GM19025 (cell line): Measurements from ENCODE around the gene TMEM80.
"Not testable (repeated sequence)": the region's sequence is repeated elsewhere in the genome, so short reads cannot be mapped to it uniquely, and the experiment has no call there.

ENCODE experiments used
- ATAC-seq: cut with Tn5 transposase; IDR thresholded peaks from one replicate; pipeline ENCODE4 v1.9.1; 2021; ENCODE audit warnings: mild to moderate bottlenecking, low read depth, moderate library complexity; ENCODE audit not compliant: unreplicated experiment

TMEM80 gene

DNA sequence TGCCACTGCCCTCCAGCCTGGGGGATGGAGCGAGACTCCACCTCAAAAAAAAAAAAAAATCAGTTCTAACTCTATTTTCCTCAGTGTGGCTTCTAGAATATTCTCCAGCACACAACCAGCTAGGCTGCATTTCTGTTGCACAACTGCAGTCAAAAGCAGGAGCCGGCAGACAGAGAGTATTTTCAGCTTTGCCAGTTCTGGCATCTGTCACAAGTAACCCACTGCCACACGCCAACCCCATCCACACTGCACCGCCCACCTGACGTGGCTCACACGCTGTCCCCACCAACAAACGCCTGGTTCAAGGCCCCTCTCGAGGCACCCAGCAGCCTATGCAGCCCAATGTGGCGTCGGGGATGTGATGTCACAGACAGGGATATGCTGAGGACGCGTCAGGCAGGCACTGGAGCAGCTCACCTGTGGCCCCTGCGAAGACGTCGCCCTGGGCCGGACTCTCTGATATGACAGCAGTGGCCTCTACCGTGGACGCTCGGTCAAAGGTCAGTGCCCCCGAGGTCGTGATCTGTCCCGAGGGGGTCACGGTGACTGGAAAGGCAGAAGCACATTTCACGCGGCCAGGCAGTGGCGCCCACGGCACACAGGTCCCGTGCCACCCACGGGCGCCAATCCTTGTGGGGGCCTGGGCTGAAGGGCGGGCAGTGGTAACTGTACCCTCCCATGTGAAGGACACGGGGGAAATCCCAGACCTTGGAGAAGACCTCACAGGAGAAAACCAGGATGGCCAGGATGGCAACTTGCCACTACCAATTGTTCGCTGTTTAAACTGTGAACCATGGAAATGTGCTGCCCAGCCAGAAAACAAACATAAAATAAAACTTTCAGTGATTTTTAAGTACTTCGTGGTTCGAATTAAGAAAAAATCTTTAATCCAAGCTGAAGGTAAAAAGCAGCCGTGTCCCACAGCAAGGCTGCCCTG is 16.1 kb upstream of the TMEM80 start:
- no peak for ATAC-seq

GRCh38 chr11:680476-680875 is 15.1 kb upstream of the TMEM80 start:
- no peak for ATAC-seq

DNA sequence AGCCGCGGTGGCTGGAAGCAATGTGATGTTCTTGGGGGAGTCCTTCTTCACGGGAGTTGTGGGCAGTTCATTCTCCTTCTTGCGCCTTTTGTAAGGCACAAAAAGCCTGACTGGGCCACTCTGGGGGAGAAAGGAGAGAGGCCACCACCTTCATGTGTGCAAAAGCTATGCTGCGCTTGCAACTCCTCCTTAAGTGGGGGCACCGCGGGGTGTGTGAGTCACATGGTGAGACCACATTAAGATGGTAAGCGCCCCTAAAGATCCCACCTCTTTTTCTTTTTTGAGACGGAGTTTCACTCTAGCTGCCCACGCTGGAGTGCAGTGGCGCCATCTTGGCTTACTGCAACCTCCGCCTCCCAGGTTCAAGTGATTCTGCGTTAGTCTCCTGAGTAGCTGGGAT is 14.6 kb upstream of the TMEM80 start:
- ATAC-seq = no peak

DNA sequence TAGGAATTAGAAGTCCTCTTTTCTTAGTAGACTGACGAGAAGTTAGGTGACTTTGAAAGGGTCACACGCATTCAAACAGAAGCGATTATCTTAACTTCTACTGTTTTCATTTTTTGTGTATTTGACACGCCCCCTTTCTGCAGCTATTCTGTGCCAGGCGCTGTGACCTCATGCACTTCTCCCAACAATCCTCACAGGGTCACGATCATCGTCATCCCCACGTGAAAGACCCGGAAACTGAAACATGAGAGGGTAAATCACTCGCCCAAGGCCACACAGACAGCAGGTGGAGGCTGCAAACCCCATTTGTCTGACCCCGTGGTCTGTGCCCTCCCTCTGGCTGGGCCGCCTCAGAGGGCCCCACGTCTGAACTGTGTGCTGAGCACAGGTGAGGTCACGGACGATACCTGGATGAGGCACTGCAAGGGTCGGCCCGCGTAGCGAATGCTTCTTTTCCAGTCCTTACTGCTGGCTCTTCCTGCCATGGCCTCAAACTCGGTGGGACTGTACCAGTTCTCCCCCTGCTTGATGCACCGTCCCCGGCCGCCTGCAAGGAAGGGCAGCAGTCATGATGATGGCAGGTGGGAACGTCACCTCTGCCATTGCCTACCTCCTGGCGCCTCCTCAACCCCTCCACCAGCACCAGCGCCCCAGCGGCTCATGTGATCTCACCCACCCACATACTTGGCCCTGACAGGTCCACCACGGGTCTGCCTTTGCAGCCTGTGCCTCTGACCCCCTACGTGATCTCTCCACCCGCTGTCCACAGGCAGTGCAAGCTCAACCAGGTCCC is 9.0 kb upstream of the TMEM80 start:
- no peak for ATAC-seq

DNA sequence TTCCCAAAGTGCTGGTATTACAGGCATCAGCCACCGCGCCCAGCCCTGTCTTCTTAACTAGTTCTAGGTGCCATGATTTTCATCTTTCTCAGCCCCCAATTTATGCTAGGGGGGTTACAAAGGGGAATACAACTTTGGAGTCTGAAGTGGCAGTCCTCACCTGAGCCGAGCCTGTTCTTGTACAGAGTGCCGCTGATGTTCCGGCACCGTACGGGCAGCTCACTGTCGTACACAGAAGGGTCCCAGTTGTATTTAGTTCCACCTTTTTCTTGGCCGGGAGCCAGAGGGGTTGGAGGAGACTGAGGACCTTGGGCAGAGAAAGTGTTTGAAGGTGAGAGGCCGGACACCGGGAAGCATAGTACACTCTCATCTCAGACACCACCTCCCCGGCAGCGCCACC is 7.9 kb upstream of the TMEM80 start:
- no peak for ATAC-seq

GRCh38 chr11:688681-689080 is 6.9 kb upstream of the TMEM80 start:
- ATAC-seq = no peak

DNA sequence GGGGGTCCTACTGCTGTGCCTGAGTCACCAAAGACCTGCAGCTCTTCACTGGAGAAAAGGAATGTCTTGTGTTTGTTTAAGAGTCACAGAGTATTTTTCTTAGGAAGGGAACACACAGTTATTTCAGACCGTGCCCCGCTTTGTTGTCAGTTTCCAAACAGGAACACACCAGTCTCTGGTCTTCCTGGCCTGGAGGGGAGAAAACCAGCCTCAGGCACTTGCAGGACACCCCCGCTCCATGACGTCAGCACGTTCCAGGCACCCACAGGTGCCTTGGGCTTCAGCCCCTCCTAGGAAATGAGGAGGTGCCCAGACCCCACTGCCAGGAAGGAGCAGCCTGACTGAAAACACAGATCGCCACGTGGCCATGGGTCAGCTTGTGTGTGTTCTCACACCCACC is 6.0 kb upstream of the TMEM80 start:
- no peak for ATAC-seq

DNA sequence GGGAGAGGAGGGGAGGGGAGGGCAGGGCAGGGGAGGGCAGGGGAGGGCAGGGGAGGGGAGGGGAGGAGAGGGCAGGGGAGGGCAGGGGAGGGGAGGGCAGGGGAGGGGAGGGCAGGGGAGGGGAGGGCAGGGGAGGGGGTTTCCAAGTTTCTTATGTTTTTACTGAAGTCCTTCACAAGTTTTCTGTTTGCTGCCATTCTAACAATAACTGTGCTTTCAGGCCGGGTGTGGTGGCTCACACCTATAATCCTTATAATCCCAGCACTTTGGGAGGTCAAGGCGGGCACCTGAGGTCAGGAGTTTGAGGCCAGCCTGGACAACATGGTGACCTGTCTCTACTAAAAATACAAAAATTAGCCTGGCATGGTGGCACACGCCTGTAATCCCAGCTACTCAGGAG is 5.4 kb upstream of the TMEM80 start:
- ATAC-seq = not testable (repeated sequence)

DNA sequence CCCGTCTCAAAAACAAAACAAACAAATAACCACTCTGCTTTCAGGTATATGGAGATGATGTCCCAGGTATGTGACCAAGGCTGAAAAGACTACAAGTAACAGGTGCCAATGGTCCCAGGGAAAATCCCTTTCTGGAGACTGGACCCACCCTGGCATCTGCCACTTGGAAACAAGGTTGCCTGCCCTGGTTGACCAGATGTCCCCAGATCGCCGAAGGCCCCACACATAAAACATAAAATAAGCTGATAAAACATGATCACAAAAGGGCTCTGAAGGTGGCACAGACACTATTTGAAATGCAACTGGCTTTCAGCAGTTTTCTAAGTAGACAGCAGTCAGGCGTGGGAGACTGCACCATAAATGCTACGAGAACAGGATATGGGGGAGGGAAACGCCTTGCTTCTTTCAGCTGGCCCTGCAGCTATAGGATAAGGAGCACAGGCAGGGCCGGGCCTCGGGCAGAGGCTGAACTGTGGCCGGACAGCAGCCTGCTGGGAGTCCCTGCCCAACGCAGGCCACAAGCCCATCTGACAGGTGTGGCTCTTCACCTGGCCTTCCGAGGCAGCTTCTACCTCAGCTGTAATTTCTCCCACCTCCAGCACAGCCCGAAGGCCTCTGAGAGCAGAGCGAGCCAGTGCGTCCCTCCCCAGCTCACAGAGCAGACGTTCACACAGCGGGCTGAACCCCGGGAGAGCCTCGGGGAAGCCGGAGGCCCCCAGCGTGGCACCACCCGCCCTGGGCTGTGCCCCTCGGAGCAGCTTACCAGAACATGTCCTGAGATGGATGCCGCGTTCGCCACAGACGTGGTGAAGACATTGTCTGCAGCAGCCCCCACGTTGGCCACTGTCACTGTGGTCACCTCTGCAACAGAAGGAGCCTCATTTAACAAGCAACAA is 4.6 kb upstream of the TMEM80 start:
- ATAC-seq = no peak

DNA sequence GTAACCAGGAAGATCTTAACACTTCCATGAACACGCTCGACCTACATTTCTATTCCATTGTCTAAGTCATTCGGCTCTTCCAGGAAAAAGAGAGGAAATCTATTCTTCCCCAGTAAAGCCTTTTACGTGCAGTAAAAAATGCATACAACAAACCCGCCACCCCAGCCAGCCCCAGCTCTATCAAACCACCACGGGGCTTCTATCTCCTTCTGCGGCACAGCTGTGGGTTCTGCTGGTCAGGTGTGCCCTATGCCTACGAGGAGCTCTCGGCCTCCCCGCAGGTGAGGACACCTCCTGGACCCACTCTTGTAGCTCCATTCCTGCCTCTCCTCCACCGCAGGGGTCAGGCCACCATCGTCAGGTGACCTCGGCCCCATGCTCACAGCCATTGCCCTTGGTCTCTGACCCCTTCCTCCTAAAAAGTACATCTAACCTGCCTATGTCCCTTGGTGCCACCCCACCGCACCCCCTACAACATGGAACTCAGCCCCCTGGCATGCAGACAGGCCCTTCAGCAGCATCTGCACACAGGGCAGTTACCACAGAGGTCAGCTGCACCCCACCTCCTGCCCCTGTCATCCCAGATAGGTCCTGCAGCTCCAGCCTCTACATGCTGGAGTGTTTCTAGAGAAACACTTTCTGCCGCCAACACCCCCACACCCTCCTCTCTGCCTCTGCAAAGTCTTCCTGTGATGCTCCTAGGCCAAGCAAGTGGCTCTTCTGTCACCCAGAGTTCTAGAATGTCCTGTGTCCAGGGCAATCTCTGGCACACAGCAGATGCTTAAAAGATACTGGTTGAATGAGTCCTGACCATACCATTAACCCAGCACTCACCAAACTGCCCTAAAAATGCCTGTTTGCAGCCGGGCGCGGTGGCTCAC is 3.7 kb upstream of the TMEM80 start:
- ATAC-seq = no peak

- no peak for ATAC-seq
These were observed 2.7 kb upstream of the TMEM80 start for GRCh38 chr11:692824-693414.

- ATAC-seq = no peak
These were observed 2.2 kb upstream of the TMEM80 start for GRCh38 chr11:693415-693831.

- ATAC-seq = no peak
These were observed 1.6 kb upstream of the TMEM80 start for GRCh38 chr11:693887-694562.

DNA sequence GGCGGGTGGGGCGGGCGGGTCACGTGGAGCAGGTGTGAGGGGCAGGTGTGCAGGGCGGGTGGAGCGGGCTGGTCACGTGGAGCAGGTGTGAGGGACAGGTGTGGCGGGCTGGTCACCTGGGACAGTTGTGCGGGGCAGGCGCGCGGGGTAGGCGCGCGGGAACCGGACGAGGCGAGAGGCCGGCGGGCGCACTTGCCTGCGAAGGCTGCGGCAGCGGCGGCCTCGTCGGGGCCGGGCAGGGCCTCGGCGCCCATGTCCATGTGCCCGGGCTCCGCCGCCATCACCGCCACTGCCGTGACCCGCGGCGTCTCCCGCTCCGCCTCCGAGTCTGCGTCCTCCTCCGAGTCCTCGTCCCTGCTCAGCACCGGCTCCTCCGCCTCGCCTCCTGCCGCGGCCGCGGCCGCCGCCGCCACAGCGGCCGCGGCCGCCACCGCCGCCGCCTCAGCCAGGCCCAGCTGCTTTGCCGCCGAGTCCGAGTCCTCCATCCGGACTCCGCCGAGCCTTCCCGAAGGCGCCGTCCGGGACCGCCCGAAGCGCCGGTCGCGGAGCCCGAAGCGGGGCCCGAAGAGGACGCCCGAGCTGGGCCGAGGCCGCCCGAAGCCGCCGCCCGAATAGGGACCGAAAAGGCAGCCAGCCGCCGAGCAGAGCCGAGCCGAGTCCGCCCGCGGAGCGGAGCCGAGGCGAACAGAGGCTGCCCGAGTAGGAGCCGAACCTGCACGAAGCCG is 891 bp upstream of the TMEM80 start, which contains the start of gene DEAF1:
Gene DEAF1 (minus strand): TSS at position 660 of the 725 bp plus-strand sequence. CDS start 175 bp downstream, at position 485.
- peak; percentile 76 for ATAC-seq

DNA sequence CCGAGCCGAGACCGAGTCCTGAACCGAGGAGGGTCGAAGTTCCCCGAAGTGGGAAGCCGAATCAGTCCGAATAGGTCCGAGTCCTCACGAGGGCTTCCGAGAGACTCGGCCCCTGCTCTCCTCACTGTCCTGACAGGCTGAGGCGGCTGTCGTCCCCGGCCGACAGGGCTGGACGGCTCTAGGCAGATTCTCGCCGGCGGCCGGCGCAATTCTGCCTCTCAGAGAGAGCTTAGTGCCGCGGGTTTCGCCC is 403 bp upstream of the TMEM80 start:
- ATAC-seq = no peak

DNA sequence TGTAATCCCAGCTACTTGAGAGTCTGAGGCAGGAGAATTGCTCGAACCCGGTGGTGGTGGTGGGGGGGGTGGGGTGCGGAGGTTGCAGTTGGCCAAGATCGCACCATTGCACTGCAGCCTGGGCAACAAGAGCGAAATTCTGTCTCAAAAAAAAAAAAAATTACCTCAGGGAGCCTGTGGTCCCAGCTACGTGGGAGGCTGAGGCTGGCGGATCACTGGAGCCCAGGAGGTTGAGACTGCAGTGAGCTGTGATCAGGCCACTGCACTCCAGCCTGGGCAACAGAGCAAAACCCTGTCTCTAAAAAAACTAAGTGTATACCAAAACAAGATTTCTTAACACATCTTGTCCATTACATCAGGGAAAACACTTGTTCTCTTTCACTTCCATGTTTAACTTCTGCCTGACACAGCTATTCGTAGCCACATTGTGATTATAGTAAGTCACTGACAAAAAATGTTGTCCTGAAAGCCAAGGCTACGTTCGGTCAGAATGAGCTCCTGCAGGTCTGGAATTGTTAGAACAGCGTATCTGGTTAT is 1.4 kb downstream of the TMEM80 start:
- ATAC-seq = no peak

- ATAC-seq = no peak
These were observed 2.2 kb downstream of the TMEM80 start for GRCh38 chr11:697811-698311.
